ENCODE measurements around the gene EXD2.
"Not testable (repeated sequence)": the region's sequence is repeated elsewhere in the genome, so short reads cannot be mapped to it uniquely, and the experiment has no call there.

The EXD2 gene, protein sequence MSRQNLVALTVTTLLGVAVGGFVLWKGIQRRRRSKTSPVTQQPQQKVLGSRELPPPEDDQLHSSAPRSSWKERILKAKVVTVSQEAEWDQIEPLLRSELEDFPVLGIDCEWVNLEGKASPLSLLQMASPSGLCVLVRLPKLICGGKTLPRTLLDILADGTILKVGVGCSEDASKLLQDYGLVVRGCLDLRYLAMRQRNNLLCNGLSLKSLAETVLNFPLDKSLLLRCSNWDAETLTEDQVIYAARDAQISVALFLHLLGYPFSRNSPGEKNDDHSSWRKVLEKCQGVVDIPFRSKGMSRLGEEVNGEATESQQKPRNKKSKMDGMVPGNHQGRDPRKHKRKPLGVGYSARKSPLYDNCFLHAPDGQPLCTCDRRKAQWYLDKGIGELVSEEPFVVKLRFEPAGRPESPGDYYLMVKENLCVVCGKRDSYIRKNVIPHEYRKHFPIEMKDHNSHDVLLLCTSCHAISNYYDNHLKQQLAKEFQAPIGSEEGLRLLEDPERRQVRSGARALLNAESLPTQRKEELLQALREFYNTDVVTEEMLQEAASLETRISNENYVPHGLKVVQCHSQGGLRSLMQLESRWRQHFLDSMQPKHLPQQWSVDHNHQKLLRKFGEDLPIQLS

DNA sequence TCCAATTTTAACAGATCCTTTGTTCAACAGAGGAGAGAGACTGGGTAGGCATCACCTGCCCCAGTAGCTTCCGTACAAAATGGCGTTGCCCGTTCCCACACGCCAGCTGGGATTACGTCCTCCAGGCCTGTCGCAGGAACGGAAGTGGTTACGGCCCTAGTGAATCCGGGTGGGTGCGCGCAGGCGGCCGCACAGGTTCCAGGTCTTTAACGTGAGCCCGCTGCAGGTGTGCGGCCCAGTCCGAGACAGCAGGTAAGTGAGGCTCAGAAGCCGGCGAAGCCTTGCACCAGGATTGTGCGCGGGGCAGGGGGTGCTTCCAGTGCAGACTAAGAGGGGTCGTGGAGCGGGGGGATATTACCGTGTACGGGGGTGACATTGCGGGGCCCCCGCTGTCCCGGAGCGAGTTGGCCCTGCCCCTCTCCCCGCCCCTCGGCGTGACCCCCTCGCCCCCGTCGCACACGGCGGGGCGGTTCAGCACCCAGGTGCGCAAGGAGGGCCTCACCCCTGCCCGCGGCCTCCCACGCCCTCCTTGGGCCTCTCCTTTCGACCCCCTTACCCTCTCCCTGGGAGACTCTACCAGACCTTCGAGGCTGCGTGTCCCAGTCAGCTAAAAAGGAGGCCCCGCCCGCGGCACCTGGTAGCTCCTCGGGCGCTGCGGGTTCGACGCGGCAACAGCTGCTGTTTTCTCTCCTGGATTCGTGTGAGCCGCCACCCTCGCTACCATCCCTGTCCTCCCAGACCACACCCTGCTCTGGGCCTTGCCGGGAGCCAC, at the start of gene EXD2:
Gene EXD2, plus strand, starts transcription at position 159 of the 772 bp plus-strand sequence. CDS start 17,973 bp downstream, outside the sequence.
- peak; percentile 20 to 43 for DNase-seq (ENCODE audit: low read depth in 2 of 2, low spot score in 1 of 2)

- no peak for DNase-seq (ENCODE audit: low read depth in 2 of 2, low spot score in 1 of 2)
Measured at GRCh38 chr14:69141550-69141949, 49.7 kb upstream of the EXD2 start.

- no peak for DNase-seq (ENCODE audit: low read depth in 2 of 2, low spot score in 1 of 2)
Measured at GRCh38 chr14:69142101-69142500, 49.2 kb upstream of the EXD2 start.

DNA sequence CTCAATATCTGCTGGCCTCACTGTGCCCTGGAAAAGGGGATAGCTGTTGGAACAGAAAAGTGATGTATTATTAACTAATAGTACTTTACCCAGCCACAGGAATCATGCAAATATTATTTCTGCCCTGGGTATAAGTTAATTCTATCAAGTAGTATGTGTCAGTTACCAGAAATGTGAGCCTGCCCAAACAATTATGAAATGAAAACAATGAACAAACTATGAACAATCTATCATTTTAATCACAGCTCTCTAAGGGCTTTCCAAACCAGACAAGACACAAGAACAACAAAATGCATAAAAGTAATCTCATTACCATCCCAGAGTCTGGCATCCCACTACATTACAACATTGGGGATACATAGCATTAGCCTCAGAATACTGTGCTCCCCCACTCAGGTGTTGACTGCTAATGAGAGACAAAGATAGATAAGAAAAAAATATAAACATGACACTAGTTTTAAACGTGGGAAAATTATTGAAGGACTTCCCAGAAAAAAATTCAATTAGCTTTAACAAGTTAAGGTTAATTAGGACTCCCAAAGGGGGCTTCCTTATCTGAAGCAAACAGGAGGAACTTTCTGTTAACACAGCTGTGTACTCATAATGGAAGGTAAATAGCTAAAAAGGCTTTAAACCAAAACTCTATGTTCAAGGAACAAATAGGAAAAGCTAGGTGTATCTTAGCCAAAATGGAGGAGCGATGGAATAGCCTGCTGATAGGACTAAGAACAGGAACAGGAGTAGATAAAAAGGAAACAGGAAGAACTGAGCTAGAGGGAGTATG, 41.6 kb upstream of the EXD2 start:
- DNase-seq (ENCODE audit: low read depth in 2 of 2, low spot score in 1 of 2) = no peak

DNA sequence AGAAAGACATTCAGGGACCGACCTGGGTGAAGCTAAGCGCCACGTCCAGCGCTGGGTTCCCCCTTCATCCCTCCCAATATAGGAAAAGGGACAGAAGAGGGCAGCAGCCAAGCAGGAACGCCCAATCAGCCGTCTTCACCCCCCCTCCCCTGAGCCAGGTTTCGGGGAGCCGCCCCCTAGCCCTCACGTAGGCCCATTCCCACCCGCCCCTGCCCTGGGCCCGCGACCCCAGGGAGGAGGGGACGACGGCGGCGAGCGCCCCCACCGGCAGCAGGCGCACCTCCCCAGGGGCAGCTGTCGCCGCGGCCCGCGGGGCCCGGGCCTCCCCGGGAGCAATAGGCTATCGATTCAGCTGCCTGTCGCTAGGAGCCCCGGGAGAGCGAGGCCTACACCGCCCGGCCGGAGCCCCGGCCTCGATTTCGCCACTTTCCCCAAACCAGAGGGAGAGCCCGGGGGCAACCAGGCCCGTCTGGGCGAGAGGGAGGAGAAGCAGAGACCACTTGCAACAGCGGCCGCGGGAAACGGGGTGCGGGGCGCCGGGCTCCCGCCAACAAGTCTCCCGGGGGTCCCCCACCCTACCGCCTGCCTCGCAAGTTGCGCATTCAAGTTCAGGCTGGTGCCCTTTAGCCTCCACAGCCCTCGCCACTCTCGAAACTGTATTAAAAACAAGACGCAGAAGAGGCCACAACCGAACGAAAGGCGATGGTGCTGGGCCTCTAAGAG, 39.7 kb upstream of the EXD2 start:
- DNase-seq (ENCODE audit: low read depth in 2 of 2, low spot score in 1 of 2) = peak; percentile 44 to 67

DNA sequence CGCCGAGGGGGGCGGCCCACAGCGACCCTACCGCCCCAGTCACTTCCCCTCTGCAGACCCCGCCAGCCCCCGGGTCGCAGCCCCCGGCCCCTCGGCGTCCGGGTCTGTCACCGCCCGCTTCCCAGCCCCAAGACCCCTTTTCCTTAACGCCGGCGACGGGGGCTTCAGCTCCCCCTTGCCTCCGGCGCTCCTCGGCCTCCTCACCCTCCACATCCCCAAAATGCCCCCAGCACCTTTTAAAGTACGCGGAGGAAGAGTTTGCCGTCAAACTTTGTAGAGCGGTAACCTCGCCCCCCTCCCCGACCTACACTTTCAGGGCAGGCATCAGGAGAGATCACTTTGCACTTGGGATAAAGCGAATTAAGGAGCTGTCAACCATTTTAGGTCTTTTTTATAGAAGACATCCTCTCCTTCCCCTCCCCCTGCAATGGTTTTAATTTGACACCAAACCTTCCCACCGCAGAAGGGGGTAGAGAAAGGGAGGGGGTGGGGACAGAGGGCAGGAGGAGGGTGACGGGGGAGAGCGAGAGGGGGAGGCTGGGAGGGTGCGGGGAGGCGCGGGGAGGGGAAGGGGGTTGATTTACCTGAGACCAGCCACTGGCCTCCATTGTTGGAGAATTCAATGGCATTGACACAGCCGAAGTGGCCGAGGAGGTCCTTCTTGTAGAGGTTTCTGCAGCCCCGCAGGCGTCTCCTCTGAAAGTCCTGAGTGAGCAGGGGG, 39.0 kb upstream of the EXD2 start:
- peak in 1 of 2 donors; percentile 16 for DNase-seq (ENCODE audit: low read depth in 2 of 2, low spot score in 1 of 2)

GRCh38 chr14:69152902-69153151, 38.5 kb upstream of the EXD2 start, which contains the start of gene DCAF5:
Gene DCAF5, minus strand, starts transcription at chr14:69153119. Its CDS starts 141 bp downstream, at chr14:69152978.
- peak; percentile 73 to 90 for DNase-seq (ENCODE audit: low read depth in 2 of 2, low spot score in 1 of 2)

- DNase-seq (ENCODE audit: low read depth in 2 of 2, low spot score in 1 of 2) = no peak
Measured at GRCh38 chr14:69153152-69153872, 38.0 kb upstream of the EXD2 start.

GRCh38 chr14:69153873-69154270, 37.4 kb upstream of the EXD2 start:
- no peak for DNase-seq (ENCODE audit: low read depth in 2 of 2, low spot score in 1 of 2)

DNA sequence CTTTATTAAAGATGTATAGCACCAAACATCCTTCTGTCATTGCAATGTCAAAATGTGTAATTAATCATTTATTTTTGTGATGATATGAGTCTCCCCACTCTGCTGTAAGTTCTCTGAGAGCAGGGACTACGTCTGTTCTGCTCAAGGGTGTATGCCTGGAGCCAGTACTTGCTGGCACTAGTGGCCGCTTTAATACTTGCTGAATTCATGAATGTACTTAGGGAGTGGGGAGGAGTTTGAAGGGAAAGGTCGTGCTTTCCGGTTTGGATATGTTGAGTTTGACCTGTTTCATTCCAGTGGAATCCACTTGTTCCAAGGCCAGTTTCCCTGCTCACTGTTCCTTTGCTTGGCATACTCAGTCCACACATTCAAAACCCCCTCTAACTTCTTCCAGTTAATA, 36.5 kb upstream of the EXD2 start:
- DNase-seq (ENCODE audit: low read depth in 2 of 2, low spot score in 1 of 2) = no peak

GRCh38 chr14:69156224-69156623, 35.1 kb upstream of the EXD2 start:
- DNase-seq (ENCODE audit: low read depth in 2 of 2, low spot score in 1 of 2) = no peak

GRCh38 chr14:69161590-69161989, 29.7 kb upstream of the EXD2 start:
- DNase-seq (ENCODE audit: low read depth in 2 of 2, low spot score in 1 of 2) = no peak

DNA sequence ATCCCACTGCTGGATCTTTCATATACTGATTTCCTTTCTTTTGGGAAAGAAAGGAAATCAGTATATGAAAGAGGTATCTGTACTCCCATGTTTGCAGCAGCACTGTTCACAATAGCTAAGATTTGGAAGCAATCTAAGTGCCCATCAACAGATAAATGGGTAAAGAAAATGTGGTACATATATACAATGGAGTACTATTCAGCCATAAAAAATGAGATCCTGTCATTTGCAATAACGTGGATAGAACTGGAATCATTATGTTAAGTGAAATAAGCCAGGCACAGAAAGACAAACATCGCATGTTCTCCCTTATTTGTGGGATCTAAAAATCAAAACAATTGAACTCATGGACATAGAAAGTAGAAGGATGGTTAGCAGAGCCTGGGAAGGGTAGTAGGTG, 25.5 kb upstream of the EXD2 start:
- DNase-seq (ENCODE audit: low read depth in 2 of 2, low spot score in 1 of 2) = not testable (repeated sequence)

DNA sequence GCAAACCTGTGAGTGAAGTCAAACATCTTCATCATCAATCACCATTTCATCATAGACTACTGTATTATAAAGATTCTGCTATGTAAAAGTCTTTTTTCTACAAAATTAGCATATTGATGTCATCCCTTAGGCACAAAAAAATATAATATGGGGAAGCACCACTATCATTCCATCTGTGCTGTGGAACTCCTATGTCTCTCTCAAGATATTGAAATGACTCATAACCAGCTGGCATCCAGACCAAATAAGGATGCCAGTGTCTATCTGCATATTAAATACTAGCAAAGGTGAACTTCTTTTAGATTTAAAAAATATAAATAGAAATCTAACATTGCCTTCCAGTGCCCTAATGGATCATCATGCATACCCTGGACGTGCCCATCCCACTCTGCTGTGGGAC, 20.5 kb upstream of the EXD2 start:
- DNase-seq (ENCODE audit: low read depth in 2 of 2, low spot score in 1 of 2) = no peak

- DNase-seq (ENCODE audit: low read depth in 2 of 2, low spot score in 1 of 2) = no peak
Measured at GRCh38 chr14:69171569-69171968, 19.7 kb upstream of the EXD2 start.

DNA sequence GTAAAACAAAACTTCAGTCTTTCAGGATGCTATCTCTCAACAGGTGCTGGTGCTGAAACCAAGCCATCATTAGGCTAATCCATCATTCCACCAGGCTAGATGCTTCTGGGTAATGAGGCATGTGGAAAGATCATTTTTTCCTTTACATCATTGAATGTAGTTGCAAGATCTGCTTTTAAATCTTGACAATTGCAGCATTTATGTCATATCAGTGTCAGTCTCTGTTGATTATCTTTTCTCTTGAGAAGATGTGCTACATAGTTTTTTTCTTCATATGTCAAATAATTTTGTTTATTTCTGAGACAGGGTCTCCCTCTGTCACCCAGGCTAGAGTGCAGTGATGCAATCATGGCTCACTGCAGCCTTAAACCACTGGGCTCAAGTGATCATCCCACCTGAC, 16.2 kb upstream of the EXD2 start:
- DNase-seq (ENCODE audit: low read depth in 2 of 2, low spot score in 1 of 2) = no peak

GRCh38 chr14:69181491-69181890, 9.8 kb upstream of the EXD2 start:
- no peak for DNase-seq (ENCODE audit: low read depth in 2 of 2, low spot score in 1 of 2)

GRCh38 chr14:69182580-69182979, 8.7 kb upstream of the EXD2 start:
- DNase-seq (ENCODE audit: low read depth in 2 of 2, low spot score in 1 of 2) = not testable (repeated sequence)

DNA sequence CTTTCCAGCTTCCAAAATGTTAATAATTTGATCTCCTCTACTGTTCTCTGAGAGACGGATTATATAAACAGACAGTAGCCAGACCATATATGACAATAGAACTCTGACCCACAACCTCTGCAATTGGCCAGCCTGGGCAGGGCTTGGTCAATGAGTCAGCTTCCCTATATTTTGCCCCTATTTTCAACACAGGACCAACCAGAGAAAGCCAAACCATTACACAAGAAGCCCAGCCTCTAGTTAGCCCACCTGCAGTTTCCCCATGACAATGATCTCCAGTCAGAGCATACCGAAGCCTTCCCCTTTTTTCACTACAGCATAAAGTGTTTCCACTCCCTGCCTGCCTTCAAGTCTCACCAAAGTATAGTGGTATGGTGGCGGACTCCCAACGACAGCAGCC, 7.6 kb upstream of the EXD2 start:
- DNase-seq (ENCODE audit: low read depth in 2 of 2, low spot score in 1 of 2) = no peak

Measured in stimulated activated CD8-positive, alpha-beta memory T cell treated with anti-CD3 and anti-CD28 coated beads, Interleukin-4, amount 100 ng/mL, for 4 hours (primary cell).